ENCODE results near the gene HAAO.

The HAAO gene

GRCh38 chr2:42767080-42767898, 25.1 kb downstream of the HAAO start:
- Mint-ChIP-seq H3K36me3 (ENCODE audit: insufficient read depth) (no peaks in the 10 kb centered on the region), H3K4me1 (no peaks in the 10 kb centered on the region), H3K9me3 (no peaks in the 10 kb centered on the region), H3K27me3 (no peaks in the 10 kb centered on the region), H3K27ac (ENCODE audit: low read depth) (peak overlapping the region; percentile 75), H3K4me3 (no peak overlapping the region)
- ATAC-seq (replicated peaks; ENCODE audit: extremely low read depth, poor library complexity, severe bottlenecking) = no peak
- DNase-seq (ENCODE audit: low spot score in 2 of 2) = no peak

DNA sequence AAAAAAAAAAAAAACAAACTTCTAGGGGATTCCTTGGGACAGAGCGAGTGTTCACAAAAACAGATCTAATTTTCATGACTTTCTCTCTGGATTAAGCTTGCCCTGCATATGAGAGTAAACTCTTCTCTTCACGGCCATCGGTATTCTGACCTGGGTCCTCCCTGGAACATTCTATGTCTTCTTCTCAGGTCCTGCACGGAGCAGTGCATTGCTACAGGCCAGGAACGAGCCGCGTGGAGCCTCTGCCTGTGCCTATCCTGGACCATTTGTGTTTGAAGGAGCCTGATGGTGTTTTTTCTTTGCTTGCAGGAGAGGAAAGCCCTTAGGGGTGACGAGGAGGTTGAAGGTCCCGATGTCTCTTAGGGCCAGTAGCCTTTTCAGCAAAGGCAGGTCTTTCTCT, 26.7 kb downstream of the HAAO start:
- DNase-seq (ENCODE audit: low spot score in 2 of 2) = no peak
- H3K36me3 Mint-ChIP-seq (ENCODE audit: insufficient read depth) = no peaks in the 10 kb centered on the region
- H3K27ac Mint-ChIP-seq (ENCODE audit: low read depth) = no peak overlapping the region
- no peak for ATAC-seq (replicated peaks; ENCODE audit: extremely low read depth, poor library complexity, severe bottlenecking)
- H3K9me3 Mint-ChIP-seq = no peaks in the 10 kb centered on the region
- no peaks in the 10 kb centered on the region for H3K27me3 Mint-ChIP-seq
- peaks cover 5% of the 10 kb centered on the region for H3K4me1 Mint-ChIP-seq
- H3K4me3 Mint-ChIP-seq = no peak overlapping the region

- Mint-ChIP-seq H3K27ac (ENCODE audit: low read depth) (no peak overlapping the region), H3K36me3 (ENCODE audit: insufficient read depth) (no peaks in the 10 kb centered on the region), H3K27me3 (no peaks in the 10 kb centered on the region), H3K4me3 (no peak overlapping the region), H3K9me3 (no peaks in the 10 kb centered on the region), H3K4me1 (peaks cover 5% of the 10 kb centered on the region)
- DNase-seq (ENCODE audit: low spot score in 2 of 2) (no peak), ATAC-seq (replicated peaks; ENCODE audit: extremely low read depth, poor library complexity, severe bottlenecking) (no peak)
Measured at GRCh38 chr2:42764901-42765300, 27.5 kb downstream of the HAAO start.

- no peak within 1 kb of the TSS for H3K27ac Mint-ChIP-seq (ENCODE audit: low read depth)
- H3K4me1 Mint-ChIP-seq = peaks cover 5% of the 10 kb centered on the region
- H3K4me3 Mint-ChIP-seq = no peak within 1 kb of the TSS
- H3K36me3 Mint-ChIP-seq (ENCODE audit: insufficient read depth) = no peaks in the 10 kb centered on the region
- H3K27me3 Mint-ChIP-seq = no peaks in the 10 kb centered on the region
- DNase-seq (ENCODE audit: low spot score in 2 of 2) (no peak), ATAC-seq (replicated peaks; ENCODE audit: extremely low read depth, poor library complexity, severe bottlenecking) (no peak)
- H3K9me3 Mint-ChIP-seq = no peaks in the 10 kb centered on the region
Measured at GRCh38 chr2:42764096-42764495, 28.3 kb downstream of the HAAO start, which contains the start of gene OXER1. Gene OXER1, minus strand, starts transcription at chr2:42764135. Its CDS starts 73 bp downstream, at chr2:42764062.

- Mint-ChIP-seq H3K36me3 (ENCODE audit: insufficient read depth) (no peaks in the 10 kb centered on the region), H3K4me1 (peaks cover 5% of the 10 kb centered on the region), H3K4me3 (no peak overlapping the region), H3K27ac (ENCODE audit: low read depth) (no peak overlapping the region), H3K9me3 (no peaks in the 10 kb centered on the region), H3K27me3 (no peaks in the 10 kb centered on the region)
- ATAC-seq (replicated peaks; ENCODE audit: extremely low read depth, poor library complexity, severe bottlenecking) (no peak), DNase-seq (ENCODE audit: low spot score in 2 of 2) (no peak)
Measured at GRCh38 chr2:42762823-42763804, 29.3 kb downstream of the HAAO start.

DNA sequence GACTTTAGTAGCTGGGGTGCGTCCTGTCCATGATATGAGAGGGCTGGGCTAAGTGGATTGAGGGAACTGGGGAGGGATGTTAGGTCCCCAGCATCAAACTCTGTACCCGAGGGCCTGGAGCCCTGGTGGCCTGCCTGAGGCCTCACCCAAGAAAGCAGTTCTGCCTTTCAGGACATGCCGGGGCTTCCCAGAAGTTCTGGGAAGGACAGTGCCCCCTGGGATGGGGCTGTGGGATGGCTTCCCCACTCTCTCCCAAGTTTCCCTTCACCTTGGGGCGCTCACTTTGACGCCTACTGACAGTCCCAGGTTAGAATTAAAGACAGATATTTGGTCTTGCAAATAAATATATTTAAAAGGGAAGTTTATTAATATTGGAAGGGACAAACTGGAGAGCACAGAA, 30.2 kb downstream of the HAAO start:
- no peaks in the 10 kb centered on the region for H3K36me3 Mint-ChIP-seq (ENCODE audit: insufficient read depth)
- H3K9me3 Mint-ChIP-seq = no peaks in the 10 kb centered on the region
- H3K4me3 Mint-ChIP-seq = no peak overlapping the region
- H3K4me1 Mint-ChIP-seq = peaks cover 5% of the 10 kb centered on the region
- H3K27me3 Mint-ChIP-seq = no peaks in the 10 kb centered on the region
- DNase-seq (ENCODE audit: low spot score in 2 of 2) (no peak), ATAC-seq (replicated peaks; ENCODE audit: extremely low read depth, poor library complexity, severe bottlenecking) (no peak)
- no peak overlapping the region for H3K27ac Mint-ChIP-seq (ENCODE audit: low read depth)

DNA sequence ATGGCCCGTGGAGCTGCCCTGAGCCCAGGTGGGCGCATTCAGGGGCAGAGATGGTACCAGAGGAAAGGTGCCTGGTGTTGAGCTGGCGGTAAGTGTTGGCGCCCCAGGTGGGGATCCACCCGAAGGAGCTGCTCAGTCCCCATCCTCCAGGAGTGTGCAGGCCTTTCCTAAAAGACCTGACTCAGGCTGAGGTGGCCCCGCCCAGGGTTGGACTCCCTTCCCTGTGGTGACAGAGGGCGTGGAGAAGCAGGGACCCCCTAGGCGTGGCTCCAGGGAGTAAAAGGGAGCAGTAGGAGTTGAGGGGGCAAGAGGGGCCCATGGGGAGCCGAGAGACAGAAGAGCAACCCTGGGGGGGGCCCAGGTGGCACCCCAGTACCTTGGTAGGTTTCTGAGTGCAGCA, 30.8 kb downstream of the HAAO start:
- H3K27me3 Mint-ChIP-seq = no peaks in the 10 kb centered on the region
- no peak overlapping the region for H3K4me3 Mint-ChIP-seq
- H3K9me3 Mint-ChIP-seq = no peaks in the 10 kb centered on the region
- no peak for DNase-seq (ENCODE audit: low spot score in 2 of 2)
- H3K27ac Mint-ChIP-seq (ENCODE audit: low read depth) = no peak overlapping the region
- H3K4me1 Mint-ChIP-seq = peaks cover 5% of the 10 kb centered on the region
- no peak for ATAC-seq (replicated peaks; ENCODE audit: extremely low read depth, poor library complexity, severe bottlenecking)
- H3K36me3 Mint-ChIP-seq (ENCODE audit: insufficient read depth) = no peaks in the 10 kb centered on the region

- Mint-ChIP-seq H3K27me3 (no peaks in the 10 kb centered on the region), H3K27ac (ENCODE audit: low read depth) (no peak overlapping the region), H3K36me3 (ENCODE audit: insufficient read depth) (peaks cover 1% of the 10 kb centered on the region), H3K4me1 (peaks cover 5% of the 10 kb centered on the region), H3K4me3 (no peak overlapping the region), H3K9me3 (no peaks in the 10 kb centered on the region)
- no peak for DNase-seq (ENCODE audit: low spot score in 2 of 2)
- no peak for ATAC-seq (replicated peaks; ENCODE audit: extremely low read depth, poor library complexity, severe bottlenecking)
Measured at GRCh38 chr2:42758751-42759150, 33.6 kb downstream of the HAAO start.

DNA sequence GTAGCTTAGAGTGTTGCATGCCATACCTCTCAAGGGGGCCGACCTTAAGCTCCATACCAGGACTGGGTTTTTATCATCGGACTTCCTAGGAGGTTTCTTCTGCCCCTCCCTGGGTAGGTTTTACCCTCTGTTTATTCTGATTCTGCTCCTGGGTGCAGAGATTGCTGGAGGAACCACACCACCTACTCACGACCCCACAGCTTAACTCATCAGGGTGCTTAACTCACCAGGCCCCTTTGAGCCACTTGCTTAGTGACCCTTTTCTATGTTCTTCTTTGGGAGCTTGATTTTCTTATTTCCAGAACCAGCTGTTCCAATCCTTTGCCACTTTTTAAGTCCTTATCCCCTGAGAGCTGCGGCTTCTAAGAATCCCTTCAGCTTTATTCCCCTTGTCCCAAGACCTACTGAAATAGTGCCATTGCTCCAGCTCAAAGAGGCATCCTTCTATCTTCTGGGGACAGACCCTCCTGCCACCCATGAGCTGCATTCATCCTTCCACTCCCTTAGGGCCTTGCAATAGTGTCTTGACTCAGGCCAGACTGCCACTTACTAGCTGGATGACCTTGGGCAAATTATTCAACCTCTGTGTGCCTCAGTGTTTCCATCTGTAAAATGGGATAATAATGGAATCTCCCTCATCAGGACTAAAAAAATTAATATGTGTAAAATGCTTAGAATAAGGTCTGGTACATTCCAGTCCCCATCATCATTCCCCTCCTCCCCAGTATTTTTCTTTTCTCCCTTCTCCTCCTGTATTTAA, 34.2 kb downstream of the HAAO start:
- Mint-ChIP-seq H3K4me3 (no peak overlapping the region), H3K4me1 (peaks cover 5% of the 10 kb centered on the region), H3K36me3 (ENCODE audit: insufficient read depth) (peaks cover 1% of the 10 kb centered on the region), H3K27ac (ENCODE audit: low read depth) (no peak overlapping the region), H3K9me3 (no peaks in the 10 kb centered on the region), H3K27me3 (no peaks in the 10 kb centered on the region)
- DNase-seq (ENCODE audit: low spot score in 2 of 2) (no peak), ATAC-seq (replicated peaks; ENCODE audit: extremely low read depth, poor library complexity, severe bottlenecking) (no peak)

- Mint-ChIP-seq H3K4me1 (peaks cover 5% of the 10 kb centered on the region), H3K27me3 (no peaks in the 10 kb centered on the region), H3K36me3 (ENCODE audit: insufficient read depth) (peaks cover 1% of the 10 kb centered on the region), H3K4me3 (no peak overlapping the region), H3K9me3 (no peaks in the 10 kb centered on the region), H3K27ac (ENCODE audit: low read depth) (no peak overlapping the region)
- DNase-seq (ENCODE audit: low spot score in 2 of 2) = no peak
- no peak for ATAC-seq (replicated peaks; ENCODE audit: extremely low read depth, poor library complexity, severe bottlenecking)
Measured at GRCh38 chr2:42756966-42757513, 35.3 kb downstream of the HAAO start.

- no peak for ATAC-seq (replicated peaks; ENCODE audit: extremely low read depth, poor library complexity, severe bottlenecking)
- Mint-ChIP-seq H3K27ac (ENCODE audit: low read depth) (no peak overlapping the region), H3K4me3 (no peak overlapping the region), H3K27me3 (no peaks in the 10 kb centered on the region), H3K36me3 (ENCODE audit: insufficient read depth) (peaks cover 1% of the 10 kb centered on the region), H3K9me3 (no peaks in the 10 kb centered on the region), H3K4me1 (peaks cover 5% of the 10 kb centered on the region)
- DNase-seq (ENCODE audit: low spot score in 2 of 2) = no peak
Measured at GRCh38 chr2:42756150-42756775, 36.1 kb downstream of the HAAO start.
